ENCODE measurements around the gene FXYD7.

FXYD7 gene

GRCh38 chr19:35114353-35115176 lies 28.5 kb upstream of the FXYD7 start:
- TF ChIP-seq, protein P1, sequence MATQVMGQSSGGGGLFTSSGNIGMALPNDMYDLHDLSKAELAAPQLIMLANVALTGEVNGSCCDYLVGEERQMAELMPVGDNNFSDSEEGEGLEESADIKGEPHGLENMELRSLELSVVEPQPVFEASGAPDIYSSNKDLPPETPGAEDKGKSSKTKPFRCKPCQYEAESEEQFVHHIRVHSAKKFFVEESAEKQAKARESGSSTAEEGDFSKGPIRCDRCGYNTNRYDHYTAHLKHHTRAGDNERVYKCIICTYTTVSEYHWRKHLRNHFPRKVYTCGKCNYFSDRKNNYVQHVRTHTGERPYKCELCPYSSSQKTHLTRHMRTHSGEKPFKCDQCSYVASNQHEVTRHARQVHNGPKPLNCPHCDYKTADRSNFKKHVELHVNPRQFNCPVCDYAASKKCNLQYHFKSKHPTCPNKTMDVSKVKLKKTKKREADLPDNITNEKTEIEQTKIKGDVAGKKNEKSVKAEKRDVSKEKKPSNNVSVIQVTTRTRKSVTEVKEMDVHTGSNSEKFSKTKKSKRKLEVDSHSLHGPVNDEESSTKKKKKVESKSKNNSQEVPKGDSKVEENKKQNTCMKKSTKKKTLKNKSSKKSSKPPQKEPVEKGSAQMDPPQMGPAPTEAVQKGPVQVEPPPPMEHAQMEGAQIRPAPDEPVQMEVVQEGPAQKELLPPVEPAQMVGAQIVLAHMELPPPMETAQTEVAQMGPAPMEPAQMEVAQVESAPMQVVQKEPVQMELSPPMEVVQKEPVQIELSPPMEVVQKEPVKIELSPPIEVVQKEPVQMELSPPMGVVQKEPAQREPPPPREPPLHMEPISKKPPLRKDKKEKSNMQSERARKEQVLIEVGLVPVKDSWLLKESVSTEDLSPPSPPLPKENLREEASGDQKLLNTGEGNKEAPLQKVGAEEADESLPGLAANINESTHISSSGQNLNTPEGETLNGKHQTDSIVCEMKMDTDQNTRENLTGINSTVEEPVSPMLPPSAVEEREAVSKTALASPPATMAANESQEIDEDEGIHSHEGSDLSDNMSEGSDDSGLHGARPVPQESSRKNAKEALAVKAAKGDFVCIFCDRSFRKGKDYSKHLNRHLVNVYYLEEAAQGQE (IDR thresholded peaks at IDR 0.05; ENCODE audit: insufficient read depth in 1 of 2, low read depth in 2 of 2, low read length in 2 of 2): no peak
- TF ChIP-seq TAF1 (IDR thresholded peaks at IDR 0.05; ENCODE audit: borderline replicate concordance, insufficient read depth, low read length) (no peak), POLR2AphosphoS5 (IDR thresholded peaks at IDR 0.05; ENCODE audit: low read depth, low read length) (no peak), SIN3A (IDR thresholded peaks at IDR 0.05; ENCODE audit: borderline replicate concordance, insufficient read depth, low read length) (no peak), FOXP2 (optimal IDR thresholded peaks at IDR 0.05; ENCODE audit: borderline replicate concordance, extremely low read depth, extremely low read length, insufficient read depth) (no peak)

GRCh38 chr19:35115177-35115951 lies 27.7 kb upstream of the FXYD7 start, which contains the start of gene FXYD3:
TSS of gene FXYD3 (plus strand) at chr19:35115823. CDS start at chr19:35119377, 3,554 bp downstream.
- TF ChIP-seq SIN3A (IDR thresholded peaks at IDR 0.05; ENCODE audit: borderline replicate concordance, insufficient read depth, low read length): no peak
- TF ChIP-seq TAF1 (IDR thresholded peaks at IDR 0.05; ENCODE audit: borderline replicate concordance, insufficient read depth, low read length): no peak
- no peak for TF ChIP-seq FOXP2 (optimal IDR thresholded peaks at IDR 0.05; ENCODE audit: borderline replicate concordance, extremely low read depth, extremely low read length, insufficient read depth)
- TF ChIP-seq POLR2AphosphoS5 (IDR thresholded peaks at IDR 0.05; ENCODE audit: low read depth, low read length): no peak
- TF ChIP-seq, protein P1 (IDR thresholded peaks at IDR 0.05; ENCODE audit: insufficient read depth in 1 of 2, low read depth in 2 of 2, low read length in 2 of 2): no peak

DNA sequence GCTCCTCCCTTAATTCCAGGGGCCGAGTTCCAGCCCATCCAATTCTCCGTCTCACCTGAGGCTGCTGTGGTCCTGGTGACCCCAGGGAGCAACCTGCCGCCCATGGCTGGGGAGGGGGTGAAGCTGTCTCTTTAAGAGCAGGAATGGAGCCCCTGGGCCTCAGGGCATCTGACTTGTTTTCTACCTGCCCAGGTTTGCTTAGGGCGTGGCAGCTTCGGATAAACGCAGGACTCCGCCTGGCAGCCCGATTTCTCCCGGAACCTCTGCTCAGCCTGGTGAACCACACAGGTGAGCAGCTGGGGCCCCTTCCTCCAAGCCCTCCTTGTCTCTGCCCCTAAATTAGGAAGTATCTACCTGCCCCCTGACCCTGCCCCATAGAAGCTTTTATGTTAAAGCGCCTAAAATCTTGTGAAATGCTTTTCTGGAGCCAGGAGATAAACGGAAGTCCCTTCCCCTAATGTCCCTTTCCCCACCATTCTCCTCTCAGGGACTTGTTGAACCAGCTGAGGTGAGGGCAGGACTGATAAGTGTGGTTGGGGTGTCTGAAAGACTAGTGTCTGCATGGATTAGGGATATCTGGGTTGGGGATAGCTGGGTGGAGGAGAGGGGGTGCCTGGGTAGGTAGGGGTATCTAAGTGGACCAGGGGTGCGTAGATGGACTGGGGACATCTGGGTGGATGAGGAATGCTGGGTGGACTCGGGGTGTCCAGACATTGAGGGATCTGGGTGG lies 26.8 kb upstream of the FXYD7 start:
- TF ChIP-seq TAF1 (IDR thresholded peaks at IDR 0.05; ENCODE audit: borderline replicate concordance, insufficient read depth, low read length) (no peak), FOXP2 (optimal IDR thresholded peaks at IDR 0.05; ENCODE audit: borderline replicate concordance, extremely low read depth, extremely low read length, insufficient read depth) (no peak), POLR2AphosphoS5 (IDR thresholded peaks at IDR 0.05; ENCODE audit: low read depth, low read length) (no peak), SIN3A (IDR thresholded peaks at IDR 0.05; ENCODE audit: borderline replicate concordance, insufficient read depth, low read length) (no peak)
- TF ChIP-seq, protein P1 (IDR thresholded peaks at IDR 0.05; ENCODE audit: insufficient read depth in 1 of 2, low read depth in 2 of 2, low read length in 2 of 2): no peak

GRCh38 chr19:35117116-35117515 lies 25.9 kb upstream of the FXYD7 start:
- TF ChIP-seq TAF1 (IDR thresholded peaks at IDR 0.05; ENCODE audit: borderline replicate concordance, insufficient read depth, low read length): no peak
- TF ChIP-seq, protein P1 (IDR thresholded peaks at IDR 0.05; ENCODE audit: insufficient read depth in 1 of 2, low read depth in 2 of 2, low read length in 2 of 2): no peak
- no peak for TF ChIP-seq POLR2AphosphoS5 (IDR thresholded peaks at IDR 0.05; ENCODE audit: low read depth, low read length)
- TF ChIP-seq SIN3A (IDR thresholded peaks at IDR 0.05; ENCODE audit: borderline replicate concordance, insufficient read depth, low read length): no peak
- TF ChIP-seq FOXP2 (optimal IDR thresholded peaks at IDR 0.05; ENCODE audit: borderline replicate concordance, extremely low read depth, extremely low read length, insufficient read depth): no peak
